Subcutaneous abdominal adipose tissue (tissue), 5 donors: ENCODE results near the gene MYOM1.
"Not testable (repeated sequence)": the region's sequence is repeated elsewhere in the genome, so short reads cannot be mapped to it uniquely, and the experiment has no call there.

Experiments used
- H3K27ac ChIP-seq: one replicate; pipeline ENCODE4 v1.7.0; 2013; ENCODE audit warnings: low read depth, mild to moderate bottlenecking, inconsistent platforms, low read length, moderate library complexity
- H3K27me3 ChIP-seq, 5 donors: one replicate each; pipeline ENCODE4 v1.7.0; 2013; ENCODE audit warnings: low read length in 5 of 5, inconsistent platforms in 1 of 5; ENCODE audit not compliant: control insufficient read depth in 5 of 5, insufficient read depth in 4 of 5
- H3K36me3 ChIP-seq, 5 donors: one replicate each; pipeline ENCODE4 v1.7.0; 2013; ENCODE audit warnings: low read length in 5 of 5; ENCODE audit not compliant: control insufficient read depth in 5 of 5, insufficient read depth in 5 of 5
- H3K4me1 ChIP-seq, 5 donors: one replicate each; pipeline ENCODE4 v1.7.0; 2013; ENCODE audit warnings: low read length in 5 of 5, mild to moderate bottlenecking in 3 of 5, moderate library complexity in 1 of 5; ENCODE audit not compliant: control insufficient read depth in 5 of 5, insufficient read depth in 5 of 5
- H3K4me3 ChIP-seq, 5 donors: one replicate each; pipeline ENCODE4 v1.7.0; 2013; ENCODE audit warnings: low read length in 5 of 5, low read depth in 1 of 5
- H3K9ac ChIP-seq, 5 donors: one replicate each; pipeline ENCODE4 v1.7.0; 2013; ENCODE audit warnings: low read length in 5 of 5, mild to moderate bottlenecking in 4 of 5, moderate library complexity in 3 of 5
- H3K9me3 ChIP-seq, 5 donors: one replicate each; pipeline ENCODE4 v1.7.0; 2013; ENCODE audit warnings: low read length in 5 of 5; ENCODE audit not compliant: control insufficient read depth in 5 of 5
- donor health status: healthy.
- donor health status: healthy.
- donor health status: healthy.
- donor health status: healthy.
- donor health status: healthy.

MYOM1 gene

DNA sequence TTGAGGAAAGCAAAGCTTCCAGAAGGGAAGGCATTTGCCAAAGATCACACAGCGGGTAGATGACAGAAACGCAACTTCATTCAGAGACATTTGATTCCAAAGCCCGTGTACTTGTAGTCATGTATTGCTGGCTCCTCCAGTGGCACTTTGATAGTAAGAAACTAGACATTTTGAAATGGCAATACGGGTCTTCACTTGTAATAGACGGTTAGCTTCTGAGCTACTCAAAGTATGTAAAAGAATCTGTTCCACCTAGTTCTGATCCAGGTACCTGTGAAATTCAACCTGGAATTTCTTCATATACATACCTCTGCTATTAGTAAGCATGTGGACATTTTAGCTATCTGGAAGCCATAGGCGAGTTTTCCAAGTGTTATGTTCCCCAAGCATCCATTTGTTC is 1.7 kb upstream of the MYOM1 start:
- H3K27ac ChIP-seq = no peak overlapping the region
- peaks cover 0 to 39% (median 28%) of the 10 kb centered on the region in 5 donors for H3K4me1 ChIP-seq
- no peaks in the 10 kb centered on the region for H3K27me3 ChIP-seq
- H3K36me3 ChIP-seq = no peaks in the 10 kb centered on the region
- H3K9me3 ChIP-seq = no peaks in the 10 kb centered on the region
- no peak overlapping the region for H3K9ac ChIP-seq
- H3K4me3 ChIP-seq = no peak overlapping the region

DNA sequence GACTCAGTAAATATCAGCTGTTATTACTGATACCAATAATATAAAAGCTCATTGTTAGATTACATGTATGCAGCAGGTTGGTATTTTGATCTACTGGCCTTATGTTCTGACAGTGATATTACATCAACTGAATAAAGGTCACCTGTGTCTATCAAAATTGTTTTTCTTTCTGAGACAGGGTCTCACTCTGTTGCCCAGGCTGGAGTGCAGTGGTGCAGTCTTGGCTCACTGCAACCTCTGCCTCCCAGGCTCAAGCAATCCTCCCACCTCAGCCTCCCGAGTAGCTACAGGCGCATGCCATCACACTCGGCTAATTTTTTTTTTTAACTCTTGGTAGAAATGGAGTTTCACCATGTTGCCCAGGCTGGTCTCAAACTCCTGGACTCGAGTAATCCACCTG is 1.1 kb upstream of the MYOM1 start:
- H3K9ac ChIP-seq, H3K36me3 ChIP-seq, H3K27me3 ChIP-seq, H3K4me3 ChIP-seq, H3K9me3 ChIP-seq: not testable (repeated sequence)
- Histone ChIP-seq H3K4me1 (peaks cover 0 to 33% (median 28%) of the 10 kb centered on the region in 5 donors), H3K27ac (peak overlapping the region; percentile 91)

DNA sequence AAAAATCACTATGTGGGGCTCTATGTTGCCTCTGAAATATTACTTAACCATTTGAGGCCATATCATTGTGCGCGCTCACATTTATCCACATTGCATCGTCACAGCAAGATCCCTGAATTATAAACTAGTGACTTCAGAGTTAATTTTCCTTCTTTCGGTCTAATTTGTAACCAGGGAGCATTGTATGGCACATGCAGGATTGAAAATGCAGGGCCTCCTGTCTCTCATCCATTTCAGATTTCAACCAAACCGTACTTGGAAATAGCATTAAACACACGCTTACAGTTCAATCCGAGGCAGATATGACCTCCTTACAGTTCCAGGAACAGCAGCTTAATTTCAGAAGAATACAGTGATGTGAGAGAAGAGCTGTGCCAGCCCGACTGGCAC is 532 bp downstream of the MYOM1 start:
- peak overlapping the region; percentile 91 for H3K27ac ChIP-seq

DNA sequence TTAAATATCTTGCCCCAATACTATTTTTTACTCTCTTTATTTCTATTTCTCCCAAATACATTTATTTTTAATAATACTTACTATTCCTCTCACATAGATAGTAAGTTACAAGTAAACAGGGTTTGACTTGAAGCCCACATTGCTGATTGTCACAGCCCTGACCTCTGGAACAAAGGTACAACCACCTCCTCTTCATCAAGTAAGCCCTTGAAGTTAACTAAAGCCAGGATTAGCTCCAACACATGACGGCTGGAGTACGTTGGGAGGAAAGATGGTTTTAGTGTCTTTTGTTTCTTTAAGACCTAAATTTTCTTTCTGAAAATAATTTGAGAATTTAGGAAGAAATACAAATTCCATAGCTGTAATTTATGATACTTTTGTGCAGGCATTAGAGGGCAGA is 949 bp downstream of the MYOM1 start:
- Histone ChIP-seq H3K9ac (peak overlapping the region in 2 of 5 donors; percentile 28 to 78), H3K4me3 (peak overlapping the region in 3 of 5 donors; percentile 34 to 45 (median 38)), H3K27ac (peak overlapping the region; percentile 91), H3K9me3 (no peaks in the 10 kb centered on the region), H3K27me3 (no peaks in the 10 kb centered on the region), H3K36me3 (peaks cover 0 to 8% (median 5%) of the 10 kb centered on the region in 5 donors), H3K4me1 (peaks cover 0 to 29% (median 25%) of the 10 kb centered on the region in 5 donors)

More for the DNA sequence above, 532 bp downstream of the MYOM1 start:
- no peaks in the 10 kb centered on the region for H3K27me3 ChIP-seq
- H3K4me1 ChIP-seq = peaks cover 0 to 30% (median 27%) of the 10 kb centered on the region in 5 donors
- peaks cover 0 to 8% (median 5%) of the 10 kb centered on the region in 5 donors for H3K36me3 ChIP-seq
- H3K9ac ChIP-seq = peak overlapping the region; percentile 12 to 78 (median 46)
- peak overlapping the region; percentile 34 to 45 (median 40) for H3K4me3 ChIP-seq
- H3K9me3 ChIP-seq = no peaks in the 10 kb centered on the region

DNA sequence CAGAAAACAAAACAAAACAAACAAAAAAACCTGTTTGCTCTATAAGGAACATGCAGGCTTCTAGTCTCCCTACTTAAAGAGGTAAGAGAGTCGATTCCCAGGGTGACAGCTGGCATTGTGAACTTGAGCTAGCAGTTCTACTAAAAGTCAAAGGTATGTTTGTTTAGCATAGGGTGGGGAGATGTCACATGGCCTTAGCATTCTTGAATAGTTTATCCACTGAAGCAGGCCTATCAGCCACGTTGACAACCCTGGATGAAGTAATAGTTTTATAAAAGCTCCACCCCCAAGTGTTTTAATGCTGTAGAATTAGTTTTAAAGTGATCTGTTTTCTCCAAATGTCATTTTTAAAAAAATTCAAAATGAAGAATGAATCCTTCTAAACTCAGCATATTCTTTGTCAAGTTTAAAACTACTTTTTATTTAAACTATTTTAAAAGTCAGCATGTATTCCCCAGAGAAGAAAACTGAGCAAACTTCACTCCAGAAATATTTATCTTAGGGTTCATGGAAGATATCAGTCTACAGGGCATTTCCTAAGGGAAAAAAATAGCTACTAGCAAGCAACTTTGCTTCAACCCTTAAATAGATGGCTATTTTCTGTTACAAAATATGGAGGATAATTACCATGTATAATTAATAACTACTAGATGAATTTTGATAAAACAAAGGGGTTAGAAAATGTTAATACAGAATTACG is 1.7 kb downstream of the MYOM1 start:
- Histone ChIP-seq H3K4me1 (peaks cover 0 to 36% (median 30%) of the 10 kb centered on the region in 5 donors), H3K9ac (peak overlapping the region in 3 of 5 donors; percentile 28 to 78 (median 75)), H3K36me3 (peaks cover 0 to 8% (median 5%) of the 10 kb centered on the region in 5 donors), H3K27ac (peak overlapping the region; percentile 91), H3K4me3 (no peak overlapping the region), H3K9me3 (no peaks in the 10 kb centered on the region), H3K27me3 (no peaks in the 10 kb centered on the region)

DNA sequence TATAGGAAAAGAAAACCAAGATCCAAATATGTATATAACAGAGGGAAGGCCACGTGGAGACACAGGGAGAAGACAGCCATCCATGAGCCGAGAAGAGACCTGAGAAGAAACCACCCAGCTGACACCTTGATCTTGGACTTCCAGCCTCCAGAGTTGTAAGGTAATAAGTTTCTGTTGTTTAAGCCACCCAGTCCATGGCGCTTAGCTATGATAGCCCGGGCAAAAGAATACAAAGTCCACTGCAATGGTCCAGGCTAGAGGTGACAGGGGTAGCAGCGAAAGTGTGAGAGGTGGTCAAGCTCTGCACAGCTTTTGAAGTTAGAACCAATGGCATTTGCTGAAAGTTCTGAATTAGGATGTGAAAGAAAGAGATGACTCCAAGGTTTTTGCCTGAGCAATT is 2.8 kb downstream of the MYOM1 start:
- peak overlapping the region; percentile 91 for H3K27ac ChIP-seq

DNA sequence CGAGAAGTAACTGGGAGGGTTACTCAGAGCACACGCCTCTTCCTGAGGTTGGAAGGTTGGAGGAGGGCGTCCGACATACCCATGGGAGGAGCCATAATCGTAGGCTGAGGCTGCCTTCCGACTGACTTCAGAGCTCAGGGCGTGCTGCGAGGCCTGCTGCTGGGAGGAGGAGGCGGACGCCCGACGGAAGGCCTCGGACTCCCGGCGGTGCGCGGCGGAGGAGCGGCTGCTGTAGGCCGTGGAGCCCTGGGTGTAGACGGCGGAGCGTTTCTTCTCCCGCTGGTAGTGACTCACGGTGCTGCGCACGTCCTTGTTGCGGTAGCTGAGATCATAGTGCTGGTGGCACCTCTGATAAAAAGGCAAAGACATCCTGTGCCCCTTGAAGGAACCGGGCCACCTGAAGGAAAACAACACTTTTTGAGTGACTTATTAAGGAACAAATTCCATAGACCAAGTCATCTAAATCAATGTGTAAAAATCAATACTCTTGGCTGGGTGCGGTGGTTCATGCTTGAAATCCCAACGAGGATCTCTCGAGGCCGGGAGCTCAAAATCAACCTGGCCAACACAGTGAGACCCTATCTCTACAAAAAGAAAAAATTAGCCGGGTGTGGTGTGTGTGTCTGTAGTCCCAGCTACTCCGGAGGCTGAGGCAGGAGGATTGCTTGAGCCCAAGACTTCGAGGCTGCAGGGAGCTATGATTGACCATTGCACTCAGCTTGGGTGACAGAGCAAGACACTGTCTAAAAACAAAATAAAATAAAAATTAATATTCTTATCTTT is 4.7 kb downstream of the MYOM1 start:
- H3K9me3 ChIP-seq = no peaks in the 10 kb centered on the region
- H3K4me3 ChIP-seq = no peak overlapping the region
- H3K9ac ChIP-seq = no peak overlapping the region
- H3K27ac ChIP-seq = no peak overlapping the region
- peaks cover 0 to 59% (median 46%) of the 10 kb centered on the region in 5 donors for H3K4me1 ChIP-seq
- H3K27me3 ChIP-seq = no peaks in the 10 kb centered on the region
- peaks cover 0 to 8% (median 5%) of the 10 kb centered on the region in 5 donors for H3K36me3 ChIP-seq

More for the DNA sequence above, 2.8 kb downstream of the MYOM1 start:
- H3K36me3 ChIP-seq = peaks cover 0 to 8% (median 5%) of the 10 kb centered on the region in 5 donors
- no peaks in the 10 kb centered on the region for H3K9me3 ChIP-seq
- H3K9ac ChIP-seq = no peak overlapping the region
- peaks cover 0 to 45% (median 39%) of the 10 kb centered on the region in 5 donors for H3K4me1 ChIP-seq
- peak overlapping the region in 1 of 5 donors; percentile 9 for H3K4me3 ChIP-seq
- no peaks in the 10 kb centered on the region for H3K27me3 ChIP-seq

DNA sequence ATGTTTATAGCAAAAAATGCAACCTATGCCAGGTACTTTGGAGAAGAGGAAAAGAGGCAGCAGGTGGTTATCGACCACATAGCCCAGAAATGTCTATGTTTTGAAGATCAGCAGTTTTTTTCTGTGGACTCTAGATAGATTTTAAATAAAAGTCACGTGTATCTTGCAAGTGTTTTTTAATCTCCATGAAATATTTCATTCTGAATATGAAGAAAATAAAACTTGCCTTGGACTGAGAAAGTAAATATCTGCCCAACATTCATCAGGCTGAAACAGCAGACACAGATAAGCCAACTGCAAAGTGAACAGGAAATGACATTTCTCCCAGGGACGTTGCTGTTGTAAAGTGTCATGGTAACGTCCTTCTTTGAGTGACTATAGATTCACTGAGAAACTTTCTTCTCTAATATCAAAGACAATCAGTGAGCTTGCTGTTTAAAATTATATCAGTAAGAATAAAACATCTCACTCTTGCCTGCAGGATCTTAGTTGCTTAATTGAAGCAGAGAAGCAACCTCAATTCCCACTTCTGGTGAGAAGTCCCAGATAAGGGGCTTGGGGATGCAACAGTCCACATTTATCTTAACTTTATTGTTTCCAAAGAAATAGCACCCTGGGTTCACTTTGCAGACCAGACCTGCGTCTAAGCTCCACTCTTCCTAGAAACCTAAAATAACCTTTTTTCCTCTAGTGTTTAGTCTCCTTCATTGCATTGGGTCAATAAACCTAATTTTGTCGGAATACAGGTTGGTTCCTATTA is 6.3 kb downstream of the MYOM1 start:
- no peak overlapping the region for H3K4me3 ChIP-seq
- H3K27ac ChIP-seq = peak overlapping the region; percentile 76
- H3K27me3 ChIP-seq = no peaks in the 10 kb centered on the region
- peaks cover 0 to 8% (median 5%) of the 10 kb centered on the region in 5 donors for H3K36me3 ChIP-seq
- H3K4me1 ChIP-seq = peaks cover 0 to 44% (median 35%) of the 10 kb centered on the region in 5 donors
- no peak overlapping the region for H3K9ac ChIP-seq
- H3K9me3 ChIP-seq = no peaks in the 10 kb centered on the region

DNA sequence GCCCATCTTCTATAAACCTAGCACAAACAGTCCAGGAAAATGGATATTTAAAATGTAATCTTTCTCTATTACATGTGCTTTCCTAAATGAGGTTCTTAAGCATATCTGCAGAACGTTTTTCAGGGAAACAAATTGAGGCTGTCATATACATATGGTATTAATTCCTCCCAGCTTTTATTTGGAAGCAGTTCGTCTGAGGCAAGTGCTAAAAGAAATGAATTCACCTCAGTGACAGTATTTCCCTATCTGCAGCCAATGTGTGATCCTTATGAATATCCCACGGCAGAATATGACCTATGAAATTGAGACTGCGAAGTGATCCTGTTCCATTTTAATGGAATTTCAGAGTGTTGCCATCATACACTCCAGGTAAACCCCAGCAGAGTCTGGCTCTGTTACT is 7.1 kb downstream of the MYOM1 start:
- peak overlapping the region; percentile 76 for H3K27ac ChIP-seq
- no peak overlapping the region for H3K9ac ChIP-seq
- H3K4me3 ChIP-seq = no peak overlapping the region
- no peaks in the 10 kb centered on the region for H3K9me3 ChIP-seq
- H3K4me1 ChIP-seq = peaks cover 0 to 39% (median 29%) of the 10 kb centered on the region in 5 donors
- peaks cover 0 to 8% (median 5%) of the 10 kb centered on the region in 5 donors for H3K36me3 ChIP-seq
- H3K27me3 ChIP-seq = no peaks in the 10 kb centered on the region
